ENCODE results near the gene OR10D3. TPM values are rescaled to one million over a fixed set of nuclear protein-coding genes. Genes with fewer than 3 reads are reported as not detected.

OR10D3 gene
- total and polyA plus RNA-seq, 8 donors, result not detected

DNA sequence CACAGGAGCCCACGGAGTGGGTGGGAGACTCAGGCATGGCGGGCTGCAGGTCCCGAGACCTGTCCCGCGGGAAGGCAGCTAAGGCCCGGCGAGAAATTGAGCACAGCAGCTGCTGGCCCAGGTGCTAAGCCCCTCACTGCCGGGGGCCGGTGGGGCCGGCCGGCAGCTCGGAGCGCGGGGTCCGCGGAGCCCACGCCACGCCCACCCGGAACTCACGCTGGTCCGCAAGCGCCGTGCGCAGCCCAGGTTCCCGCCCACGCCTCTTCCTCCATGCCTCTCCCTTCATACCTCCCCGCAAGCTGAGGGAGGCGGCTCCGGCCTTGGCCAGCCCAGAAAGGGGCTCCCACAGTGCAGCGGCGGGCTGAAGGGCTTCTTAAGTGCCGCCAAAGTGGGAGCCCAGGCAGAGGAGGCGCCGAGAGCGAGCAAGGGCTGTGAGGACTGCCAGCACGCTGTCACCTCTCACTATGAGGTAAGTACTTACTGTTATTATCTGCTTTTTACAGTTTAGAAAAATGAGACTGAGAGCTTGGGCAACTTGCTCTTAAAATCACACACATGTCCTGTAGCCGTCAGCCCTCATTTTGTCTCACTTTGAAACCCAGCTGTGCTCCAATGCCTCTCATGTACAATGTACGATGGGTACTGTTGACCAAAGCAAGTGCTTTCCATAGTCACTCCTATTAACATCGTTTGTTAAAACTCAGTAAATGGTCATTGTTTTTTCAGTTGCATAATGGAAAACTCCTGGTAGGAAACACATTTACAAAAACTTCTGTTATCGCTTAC lies 12.2 kb upstream of the OR10D3 start:
- no peak overlapping the region for H3K4me3 ChIP-seq
- H3K27me3 ChIP-seq, result no peaks in the 10 kb centered on the region
- intact Hi-C loops (cut with DNase I), result no loop called here
- H3K27ac ChIP-seq, result no peak overlapping the region
- ATAC-seq (no peak), DNase-seq (peak in 1 of 4 donors; percentile 41)
- no peaks in the 10 kb centered on the region for H3K36me3 ChIP-seq
- TF ChIP-seq, protein P1, sequence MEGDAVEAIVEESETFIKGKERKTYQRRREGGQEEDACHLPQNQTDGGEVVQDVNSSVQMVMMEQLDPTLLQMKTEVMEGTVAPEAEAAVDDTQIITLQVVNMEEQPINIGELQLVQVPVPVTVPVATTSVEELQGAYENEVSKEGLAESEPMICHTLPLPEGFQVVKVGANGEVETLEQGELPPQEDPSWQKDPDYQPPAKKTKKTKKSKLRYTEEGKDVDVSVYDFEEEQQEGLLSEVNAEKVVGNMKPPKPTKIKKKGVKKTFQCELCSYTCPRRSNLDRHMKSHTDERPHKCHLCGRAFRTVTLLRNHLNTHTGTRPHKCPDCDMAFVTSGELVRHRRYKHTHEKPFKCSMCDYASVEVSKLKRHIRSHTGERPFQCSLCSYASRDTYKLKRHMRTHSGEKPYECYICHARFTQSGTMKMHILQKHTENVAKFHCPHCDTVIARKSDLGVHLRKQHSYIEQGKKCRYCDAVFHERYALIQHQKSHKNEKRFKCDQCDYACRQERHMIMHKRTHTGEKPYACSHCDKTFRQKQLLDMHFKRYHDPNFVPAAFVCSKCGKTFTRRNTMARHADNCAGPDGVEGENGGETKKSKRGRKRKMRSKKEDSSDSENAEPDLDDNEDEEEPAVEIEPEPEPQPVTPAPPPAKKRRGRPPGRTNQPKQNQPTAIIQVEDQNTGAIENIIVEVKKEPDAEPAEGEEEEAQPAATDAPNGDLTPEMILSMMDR (IDR thresholded peaks at IDR 0.05), result no peak
- no peaks in the 10 kb centered on the region for H3K4me1 ChIP-seq
- H3K9me3 ChIP-seq, result no peaks in the 10 kb centered on the region

- intact Hi-C loops (cut with DNase I), result no loop called here
- H3K36me3 ChIP-seq, result no peaks in the 10 kb centered on the region
- no peak for DNase-seq
- H3K4me3 ChIP-seq, result no peak overlapping the region
- TF ChIP-seq, protein P1 (IDR thresholded peaks at IDR 0.05), result no peak
- no peaks in the 10 kb centered on the region for H3K27me3 ChIP-seq
- no peak overlapping the region for H3K27ac ChIP-seq
- no peak for ATAC-seq
- no peaks in the 10 kb centered on the region for H3K9me3 ChIP-seq
- no peaks in the 10 kb centered on the region for H3K4me1 ChIP-seq
These were observed 11.0 kb upstream of the OR10D3 start for GRCh38 chr11:124172101-124172500.

GRCh38 chr11:124172599-124172998 lies 10.5 kb upstream of the OR10D3 start:
- Histone ChIP-seq H3K4me3 (no peak overlapping the region), H3K27me3 (no peaks in the 10 kb centered on the region), H3K4me1 (no peaks in the 10 kb centered on the region), H3K9me3 (no peaks in the 10 kb centered on the region), H3K36me3 (no peaks in the 10 kb centered on the region), H3K27ac (no peak overlapping the region)
- TF ChIP-seq, protein P1 (IDR thresholded peaks at IDR 0.05), result no peak
- ATAC-seq (no peak), DNase-seq (no peak)
- intact Hi-C loops (cut with DNase I), result no loop called here

DNA sequence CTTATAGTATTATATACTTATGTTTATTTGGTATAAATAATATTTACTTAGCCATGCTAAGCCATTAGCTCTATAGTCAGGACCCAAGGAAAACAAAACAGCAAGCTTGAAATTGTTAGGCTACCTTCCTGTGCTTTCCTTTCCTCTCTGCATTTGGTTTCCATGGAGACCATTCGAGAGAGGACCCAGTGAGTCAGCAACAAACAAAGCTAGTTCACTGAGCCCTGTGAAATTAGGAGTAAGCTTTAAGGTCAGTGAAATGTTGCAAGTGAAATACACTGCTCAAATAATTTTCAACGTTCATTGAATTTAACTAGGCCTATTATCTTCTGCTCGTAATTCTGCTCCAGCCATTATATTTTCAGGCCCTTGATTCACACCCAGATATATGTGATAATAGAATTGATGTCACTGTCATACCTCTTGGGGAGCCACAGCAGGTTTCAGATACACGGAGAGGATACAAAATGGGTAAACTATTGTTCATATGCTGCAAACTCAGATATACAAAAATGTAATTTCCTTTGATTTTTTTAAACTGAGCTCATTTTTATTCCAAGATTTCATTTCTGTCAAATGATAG lies 9.1 kb upstream of the OR10D3 start:
- Histone ChIP-seq H3K36me3 (no peaks in the 10 kb centered on the region), H3K4me3 (no peak overlapping the region), H3K27me3 (no peaks in the 10 kb centered on the region), H3K4me1 (no peaks in the 10 kb centered on the region), H3K27ac (no peak overlapping the region), H3K9me3 (no peaks in the 10 kb centered on the region)
- intact Hi-C loops (cut with DNase I), result no loop called here
- DNase-seq (no peak), ATAC-seq (peak; percentile 82)
- TF ChIP-seq, protein P1 (IDR thresholded peaks at IDR 0.05), result no peak

DNA sequence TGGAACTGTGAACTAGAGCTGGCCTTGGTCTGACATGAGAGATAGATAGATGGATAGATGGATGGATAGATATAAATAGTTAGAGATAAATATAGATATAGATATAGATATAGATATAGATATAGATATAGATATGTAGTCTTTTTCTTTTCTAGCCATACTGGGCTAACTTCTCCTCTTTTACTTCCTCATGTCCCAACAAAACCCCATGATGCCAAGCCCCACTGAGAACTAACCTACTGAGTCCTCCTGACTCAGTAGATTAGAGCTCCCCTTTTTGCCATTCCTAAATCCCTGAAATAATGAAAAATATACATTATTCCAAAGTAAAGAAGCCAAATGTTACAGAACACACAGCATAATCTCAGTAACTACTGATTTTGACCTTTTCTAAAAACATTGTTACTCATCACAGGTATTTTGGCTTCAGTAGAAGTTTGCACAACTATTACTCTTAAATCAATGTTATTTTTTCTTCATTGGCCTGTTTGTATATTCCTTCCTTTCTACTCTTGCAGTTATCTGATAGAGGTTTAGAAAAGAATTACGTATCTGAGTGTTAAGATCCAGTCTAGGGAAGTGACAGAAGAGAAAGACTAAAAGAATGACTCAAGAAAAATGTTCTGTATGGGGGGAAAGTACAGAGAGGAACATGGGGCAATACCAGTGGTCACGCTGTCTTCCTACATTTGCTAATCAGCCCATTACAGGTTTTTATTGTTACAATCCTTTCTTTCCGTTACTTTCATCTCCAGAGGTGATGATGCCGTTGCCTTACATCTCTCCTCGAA lies 6.0 kb upstream of the OR10D3 start:
- H3K27ac ChIP-seq, result peak overlapping the region in 1 of 2 donors; percentile 14
- no peaks in the 10 kb centered on the region for H3K36me3 ChIP-seq
- DNase-seq, result no peak
- intact Hi-C loops (cut with DNase I), result no loop called here
- no peaks in the 10 kb centered on the region for H3K4me1 ChIP-seq
- H3K9me3 ChIP-seq, result no peaks in the 10 kb centered on the region
- H3K27me3 ChIP-seq, result no peaks in the 10 kb centered on the region
- ATAC-seq, result no peak
- no peak overlapping the region for H3K4me3 ChIP-seq
- TF ChIP-seq, protein P1 (IDR thresholded peaks at IDR 0.05), result no peak

Measured in left lung (tissue), 10 donors.